ENCODE results near the gene GAS7. TPM values are rescaled to one million over a fixed set of nuclear protein-coding genes. Genes with fewer than 3 reads are reported as not detected.
A peak's percentile ranks its signal among the peaks of the same experiment; 100 is the strongest.

Gene GAS7
- total RNA-seq, 1 donor from 2014 or later: 2.0 TPM

- Mint-ChIP-seq H3K36me3 (ENCODE audit: unreplicated experiment) (no peaks in the 10 kb centered on the region), H3K4me1 (ENCODE audit: low read depth, unreplicated experiment) (no peaks in the 10 kb centered on the region), H3K27me3 (ENCODE audit: unreplicated experiment) (peaks cover 6% of the 10 kb centered on the region), H3K4me3 (ENCODE audit: unreplicated experiment) (no peak overlapping the region), H3K9me3 (ENCODE audit: unreplicated experiment) (no peaks in the 10 kb centered on the region), H3K27ac (ENCODE audit: unreplicated experiment) (no peak overlapping the region)
- no peak for DNase-seq
- no peak for TF ChIP-seq CTCF (IDR thresholded peaks at IDR 0.05; ENCODE audit: partially characterized antibody, unreplicated experiment)
These were observed 246.6 kb downstream of the GAS7 start for GRCh38 chr17:9951803-9952202.

- Mint-ChIP-seq H3K27me3 (ENCODE audit: unreplicated experiment) (peaks cover 3% of the 10 kb centered on the region), H3K36me3 (ENCODE audit: unreplicated experiment) (no peaks in the 10 kb centered on the region), H3K9me3 (ENCODE audit: unreplicated experiment) (peaks cover 2% of the 10 kb centered on the region), H3K27ac (ENCODE audit: unreplicated experiment) (no peak overlapping the region), H3K4me1 (ENCODE audit: low read depth, unreplicated experiment) (peaks cover 11% of the 10 kb centered on the region), H3K4me3 (ENCODE audit: unreplicated experiment) (no peak overlapping the region)
- TF ChIP-seq CTCF (IDR thresholded peaks at IDR 0.05; ENCODE audit: partially characterized antibody, unreplicated experiment): no peak
- DNase-seq: no peak
These were observed 249.5 kb downstream of the GAS7 start for GRCh38 chr17:9948928-9949327.

- H3K4me3 Mint-ChIP-seq (ENCODE audit: unreplicated experiment): peak overlapping the region; percentile 50
- no peak for DNase-seq
- peaks cover 4% of the 10 kb centered on the region for H3K9me3 Mint-ChIP-seq (ENCODE audit: unreplicated experiment)
- TF ChIP-seq CTCF (IDR thresholded peaks at IDR 0.05; ENCODE audit: partially characterized antibody, unreplicated experiment): no peak
- no peaks in the 10 kb centered on the region for H3K36me3 Mint-ChIP-seq (ENCODE audit: unreplicated experiment)
- H3K4me1 Mint-ChIP-seq (ENCODE audit: low read depth, unreplicated experiment): peaks cover 13% of the 10 kb centered on the region
- no peak overlapping the region for H3K27ac Mint-ChIP-seq (ENCODE audit: unreplicated experiment)
- H3K27me3 Mint-ChIP-seq (ENCODE audit: unreplicated experiment): peaks cover 7% of the 10 kb centered on the region
These were observed 253.7 kb downstream of the GAS7 start for GRCh38 chr17:9944704-9945103.

GRCh38 chr17:9943343-9943742 is 255.1 kb downstream of the GAS7 start:
- no peaks in the 10 kb centered on the region for H3K36me3 Mint-ChIP-seq (ENCODE audit: unreplicated experiment)
- peaks cover 4% of the 10 kb centered on the region for H3K9me3 Mint-ChIP-seq (ENCODE audit: unreplicated experiment)
- TF ChIP-seq CTCF (IDR thresholded peaks at IDR 0.05; ENCODE audit: partially characterized antibody, unreplicated experiment): no peak
- peaks cover 7% of the 10 kb centered on the region for H3K27me3 Mint-ChIP-seq (ENCODE audit: unreplicated experiment)
- DNase-seq: no peak
- peaks cover 13% of the 10 kb centered on the region for H3K4me1 Mint-ChIP-seq (ENCODE audit: low read depth, unreplicated experiment)
- H3K27ac Mint-ChIP-seq (ENCODE audit: unreplicated experiment): no peak overlapping the region
- no peak overlapping the region for H3K4me3 Mint-ChIP-seq (ENCODE audit: unreplicated experiment)

GRCh38 chr17:9942885-9943284 is 255.5 kb downstream of the GAS7 start:
- Mint-ChIP-seq H3K9me3 (ENCODE audit: unreplicated experiment) (peaks cover 4% of the 10 kb centered on the region), H3K36me3 (ENCODE audit: unreplicated experiment) (no peaks in the 10 kb centered on the region), H3K27me3 (ENCODE audit: unreplicated experiment) (peaks cover 7% of the 10 kb centered on the region), H3K27ac (ENCODE audit: unreplicated experiment) (no peak overlapping the region), H3K4me1 (ENCODE audit: low read depth, unreplicated experiment) (peaks cover 13% of the 10 kb centered on the region), H3K4me3 (ENCODE audit: unreplicated experiment) (no peak overlapping the region)
- DNase-seq: no peak
- no peak for TF ChIP-seq CTCF (IDR thresholded peaks at IDR 0.05; ENCODE audit: partially characterized antibody, unreplicated experiment)

All from glutamatergic neuron (in vitro differentiated cells).